GM12875 (cell line): Measurements from ENCODE around the gene PATJ.

Experiments used
- H3K4me3 ChIP-seq: one replicate; pipeline ENCODE4 v1.5.1; 2011; ENCODE audit warnings: low read depth, low read length, control low read depth
- CTCF ChIP-seq: IDR thresholded peaks from 2 replicates; pipeline ENCODE4 v1.5.1; 2011; ENCODE audit warnings: low read depth, mild to moderate bottlenecking, control low read depth, inconsistent platforms, low read length, moderate library complexity, borderline replicate concordance; ENCODE audit not compliant: insufficient read depth

Gene PATJ

GRCh38 chr1:61808968-61809367 is 66.7 kb downstream of the PATJ start:
- TF ChIP-seq CTCF = no peak
- H3K4me3 ChIP-seq = no peak overlapping the region

GRCh38 chr1:61812916-61813315 is 70.6 kb downstream of the PATJ start:
- no peak for TF ChIP-seq CTCF

GRCh38 chr1:61816191-61816590 is 73.9 kb downstream of the PATJ start:
- no peak overlapping the region for H3K4me3 ChIP-seq
- no peak for TF ChIP-seq CTCF

More at GRCh38 chr1:61812916-61813315, 70.6 kb downstream of the PATJ start:
- H3K4me3 ChIP-seq = no peak overlapping the region

GRCh38 chr1:61818992-61819391 is 76.7 kb downstream of the PATJ start:
- TF ChIP-seq CTCF = no peak
- H3K4me3 ChIP-seq = no peak overlapping the region

- H3K4me3 ChIP-seq = no peak overlapping the region
- TF ChIP-seq CTCF = no peak
Observed at GRCh38 chr1:61819421-61819820, 77.1 kb downstream of the PATJ start.

- no peak overlapping the region for H3K4me3 ChIP-seq
- TF ChIP-seq CTCF = no peak
Observed at GRCh38 chr1:61825393-61825792, 83.1 kb downstream of the PATJ start.

- H3K4me3 ChIP-seq = no peak overlapping the region
- no peak for TF ChIP-seq CTCF
Observed at GRCh38 chr1:61828805-61829204, 86.5 kb downstream of the PATJ start.
